GM19324 (cell line): Measurements from ENCODE around the gene TNFAIP8L1.
"Not testable (repeated sequence)": the region's sequence is repeated elsewhere in the genome, so short reads cannot be mapped to it uniquely, and the experiment has no call there.

Experiments
- ATAC-seq: cut with Tn5 transposase; IDR thresholded peaks from one replicate; pipeline ENCODE4 v1.9.1; 2021; ENCODE audit warnings: mild to moderate bottlenecking, moderate library complexity; ENCODE audit not compliant: unreplicated experiment, low FRiP score

TNFAIP8L1 gene

GRCh38 chr19:4638828-4639530 is at the start of gene TNFAIP8L1:
TSS of gene TNFAIP8L1 (plus strand) at chr19:4639516. CDS start at chr19:4651870, 12,354 bp downstream.
- ATAC-seq = peak; percentile 87

GRCh38 chr19:4589579-4590410 is 49.5 kb upstream of the TNFAIP8L1 start:
- ATAC-seq = no peak

- no peak for ATAC-seq
Observed at GRCh38 chr19:4590559-4590958, 48.8 kb upstream of the TNFAIP8L1 start.

- no peak for ATAC-seq
Observed at GRCh38 chr19:4591320-4591719, 48.0 kb upstream of the TNFAIP8L1 start.

GRCh38 chr19:4592445-4592844 is 46.9 kb upstream of the TNFAIP8L1 start:
- no peak for ATAC-seq

- ATAC-seq = no peak
Observed at GRCh38 chr19:4593409-4593851, 45.9 kb upstream of the TNFAIP8L1 start.

GRCh38 chr19:4594201-4594600 is 45.1 kb upstream of the TNFAIP8L1 start:
- ATAC-seq = no peak

- ATAC-seq = not testable (repeated sequence)
Observed at GRCh38 chr19:4595158-4595557, 44.2 kb upstream of the TNFAIP8L1 start.

GRCh38 chr19:4596033-4596904 is 43.0 kb upstream of the TNFAIP8L1 start:
- ATAC-seq = no peak

- ATAC-seq = no peak
Observed at GRCh38 chr19:4597278-4597974, 41.9 kb upstream of the TNFAIP8L1 start.

- ATAC-seq = no peak
Observed at GRCh38 chr19:4597975-4598671, 41.2 kb upstream of the TNFAIP8L1 start.

- no peak for ATAC-seq
Observed at GRCh38 chr19:4598712-4599111, 40.6 kb upstream of the TNFAIP8L1 start.

- no peak for ATAC-seq
Observed at GRCh38 chr19:4600082-4600481, 39.2 kb upstream of the TNFAIP8L1 start.

- no peak for ATAC-seq
Observed at GRCh38 chr19:4600893-4601292, 38.4 kb upstream of the TNFAIP8L1 start.

GRCh38 chr19:4602173-4602788 is 37.0 kb upstream of the TNFAIP8L1 start:
- ATAC-seq = no peak

GRCh38 chr19:4602915-4603314 is 36.4 kb upstream of the TNFAIP8L1 start:
- ATAC-seq = no peak

GRCh38 chr19:4604912-4605311 is 34.4 kb upstream of the TNFAIP8L1 start:
- ATAC-seq = no peak

- no peak for ATAC-seq
Observed at GRCh38 chr19:4606181-4606580, 33.1 kb upstream of the TNFAIP8L1 start.
